K562 (cell line): Measurements from ENCODE around the gene NRXN3. TPM values are rescaled to one million over a fixed set of nuclear protein-coding genes. Genes with fewer than 3 reads are reported as not detected.

ENCODE experiments used
- ATAC-seq: fragments of 200-7000 bp; cut with Tn5 transposase; 3 replicates; pipeline ENCODE4 v1.9.1; 2020; ENCODE audit warnings: moderate library complexity
- BruUV-seq: library from RNA; stranded (reverse); fragments of 400-500 nt; replicated peaks from 2 replicates; lab custom pipeline; 2021; lab: Mats Ljungman, UMichigan
- CTCF ChIA-PET: fragments of 300-600 bp; formaldehyde crosslinking; extraction: SDS; loops from one replicate; lab custom pipeline; 2021; ENCODE audit warnings: low intra/inter-chr PET ratio; lab: Yijun Ruan, JAX
- POLR2A ChIA-PET: fragments of 300-600, 350-650 bp; sonication (Branson Sonifier 250); formaldehyde crosslinking; extraction: SDS; loops from one replicate; lab custom pipeline; 2021; ENCODE audit warnings: antibody characterized with exemption, inconsistent platforms; lab: Yijun Ruan, JAX
- DNase-seq, 4 experiments: peaks; one replicate each; pipeline versions ENCODE4 v3.0.0 to v3.0.0-alpha.2; 2011 to 2018; ENCODE audit warnings: low spot score in 3 of 4, mixed read lengths in 3 of 4; ENCODE audit errors: extremely low read depth in 1 of 4
- FAIRE-seq: peaks from 2 replicates; lab custom pipeline; 2011; peaks lifted over from hg19 to GRCh38; lab: Jason Lieb, UNC
- H2AFZ ChIP-seq: 2 replicates; pipeline ENCODE4 v1.6.0; 2011; ENCODE audit warnings: low read depth, low read length, control low read depth, inconsistent platforms
- H3K27ac ChIP-seq: fragments of 200-600 bp; 3 replicates; pipeline ENCODE4 v1.8.0; 2011; ENCODE audit warnings: low read depth, mild to moderate bottlenecking, control low read depth, inconsistent platforms, low read length, moderate library complexity, mixed read lengths; ENCODE audit errors: extremely low read depth
- H3K27me3 ChIP-seq, 2 experiments: fragments of 300-600 bp in 1 of 2; 2 replicates in 1 of 2; 3 replicates in 1 of 2; pipeline versions ENCODE4 v1.6.0 to v1.8.0; 2011; ENCODE audit warnings: inconsistent platforms in 2 of 2, low read length in 2 of 2, mild to moderate bottlenecking in 1 of 2, mixed read lengths in 1 of 2, moderate library complexity in 1 of 2; ENCODE audit not compliant: control insufficient read depth in 2 of 2, insufficient read depth in 2 of 2
- H3K36me3 ChIP-seq: fragments of 300-600 bp; 3 replicates; pipeline ENCODE4 v1.8.0; 2011; ENCODE audit warnings: mild to moderate bottlenecking, low read length, inconsistent platforms; ENCODE audit not compliant: control insufficient read depth, insufficient read depth
- H3K4me1 ChIP-seq, 2 experiments: fragments of 200-600 bp in 1 of 2; replicated peaks in 1 of 2; 2 replicates in 1 of 2; 3 replicates in 1 of 2; pipeline versions ENCODE4 v1.5.1 to v1.8.0; 2011; ENCODE audit warnings: inconsistent platforms in 2 of 2, low read length in 2 of 2, mild to moderate bottlenecking in 1 of 2, mixed read lengths in 1 of 2, moderate library complexity in 1 of 2; ENCODE audit not compliant: control insufficient read depth in 2 of 2, insufficient read depth in 2 of 2
- H3K4me2 ChIP-seq: 2 replicates; pipeline ENCODE4 v1.6.1; 2011; ENCODE audit warnings: low read length, control low read depth, inconsistent platforms, mixed read lengths; ENCODE audit not compliant: insufficient read depth
- H3K4me3 ChIP-seq: fragments of 200-600 bp; sonication (generic), shearing (Covaris generic); 2 replicates; pipeline ENCODE4 v1.5.1; 2016; ENCODE audit warnings: control low read depth, inconsistent platforms
- H3K79me2 ChIP-seq: fragments of 200-600 bp; 3 replicates; pipeline ENCODE4 v1.8.0; 2011; ENCODE audit warnings: low read length, inconsistent platforms; ENCODE audit not compliant: control insufficient read depth, insufficient read depth
- H3K9ac ChIP-seq, 2 experiments: 2 replicates each; pipeline versions ENCODE4 v1.6.0 to v1.6.1; 2011; ENCODE audit warnings: low read depth in 2 of 2, low read length in 2 of 2, control low read depth in 1 of 2, inconsistent platforms in 1 of 2, mild to moderate bottlenecking in 1 of 2, mixed read lengths in 1 of 2; ENCODE audit not compliant: insufficient read depth in 1 of 2
- H3K9me1 ChIP-seq: one replicate; pipeline ENCODE4 v1.6.0; 2011; ENCODE audit warnings: inconsistent platforms, mild to moderate bottlenecking, low read length, moderate library complexity; ENCODE audit not compliant: control insufficient read depth, insufficient read depth
- H3K9me3 ChIP-seq: replicated peaks from 2 replicates; pipeline ENCODE4 v1.5.1; 2011; ENCODE audit warnings: low read depth, low read length, inconsistent platforms; ENCODE audit not compliant: control insufficient read depth, insufficient read depth
- H4K20me1 ChIP-seq: replicated peaks from 2 replicates; pipeline ENCODE4 v1.6.1; 2011; ENCODE audit warnings: low read length, inconsistent platforms, mixed read lengths; ENCODE audit not compliant: control insufficient read depth, insufficient read depth
- ATF1 ChIP-seq, 2 experiments: fragments of 450-650 bp in 1 of 2; IDR thresholded peaks; 2 replicates each; pipeline ENCODE4 v1.6.1; 2016; ENCODE audit warnings: missing compliant biosample characterization in 1 of 2, missing genetic modification characterization in 1 of 2
- DACH1 ChIP-seq: fragments of 450-650 bp; IDR thresholded peaks from 2 replicates; pipeline ENCODE4 v1.6.1; 2018; ENCODE audit not compliant: partially characterized antibody
- FIP1L1 ChIP-seq: fragments of 200-400 bp; formaldehyde crosslinking; IDR thresholded peaks from 2 replicates; pipeline ENCODE4 v1.6.1; 2018; ENCODE audit warnings: mild to moderate bottlenecking, low read depth, low read length; ENCODE audit not compliant: poor library complexity, severe bottlenecking
- SIN3B ChIP-seq: fragments of 450-650 bp; IDR thresholded peaks from 2 replicates; pipeline ENCODE4 v1.6.1; 2017; ENCODE audit warnings: low read depth, mild to moderate bottlenecking, moderate library complexity
- SOX6 ChIP-seq: fragments of 450-650 bp; IDR thresholded peaks from 2 replicates; pipeline ENCODE4 v1.6.1; 2014; ENCODE audit warnings: mild to moderate bottlenecking
- ZNF121 ChIP-seq: sonication (generic); formaldehyde crosslinking; conservative IDR thresholded peaks from 2 replicates; pipeline ENCODE4 v1.8.0; 2022; ENCODE audit warnings: missing genetic modification reagents
- WGBS: fragments of 100-300 bp; shearing (Covaris generic); methylation state at CpG from one replicate; pipeline ENCODE4 v1.1.6; 2016; ENCODE audit warnings: low coverage, mixed read lengths; ENCODE audit not compliant: insufficient coverage; ENCODE audit errors: missing lambda C conversion rate; 5-methylcytosine and 5-hydroxymethylcytosine counted together
- in situ Hi-C: fragments of 300-500 bp; cut with MboI; formaldehyde crosslinking; loops from 4 replicates; pipeline ENCODE4 v1.15.0; 2018; ENCODE audit warnings: inconsistent platforms, mixed read lengths
- intact Hi-C: fragments of 100-400 bp; cut with micrococcal nuclease; formaldehyde crosslinking; loops from 2 replicates; pipeline ENCODE4 v1.14.2; 2022
- polyA plus RNA-seq, 8 experiments: library from polyadenylated mRNA; depleted of rRNA in 4 of 8; stranded (reverse) in 5 of 8; unstranded in 3 of 8; fragments of >200 nt; fragmentation: Nextera tagmentation in 2 of 8; fragmentation: Illumina TruSeq in 1 of 8; extraction: Ambion mirVana in 2 of 8; extraction: Trizol in 1 of 8; gene quantifications; 2 replicates each; pipeline versions ENCODE4 v1.2.1 to v1.2.3, GENCODE V29; 2011 to 2014; ENCODE audit warnings: inconsistent platforms in 1 of 8, missing spikeins in 1 of 8
- total RNA-seq, 7 experiments: library from RNA; depleted of rRNA in 6 of 7; stranded (reverse); fragments of >200 nt in 6 of 7; fragmentation: Illumina TruSeq in 2 of 7; extraction: Trizol in 2 of 7; gene quantifications; 2 replicates each; pipeline versions ENCODE4 v1.2.1 to v1.2.3, GENCODE V29; 2011 to 2021; ENCODE audit warnings: low replicate concordance in 1 of 7

NRXN3 gene
- total and polyA plus RNA-seq, 9 of the 15 experiments (the other 6 are each of a cell fraction or from before 2014, with no cell fraction given), result 0.09 TPM; not detected in 8

DNA sequence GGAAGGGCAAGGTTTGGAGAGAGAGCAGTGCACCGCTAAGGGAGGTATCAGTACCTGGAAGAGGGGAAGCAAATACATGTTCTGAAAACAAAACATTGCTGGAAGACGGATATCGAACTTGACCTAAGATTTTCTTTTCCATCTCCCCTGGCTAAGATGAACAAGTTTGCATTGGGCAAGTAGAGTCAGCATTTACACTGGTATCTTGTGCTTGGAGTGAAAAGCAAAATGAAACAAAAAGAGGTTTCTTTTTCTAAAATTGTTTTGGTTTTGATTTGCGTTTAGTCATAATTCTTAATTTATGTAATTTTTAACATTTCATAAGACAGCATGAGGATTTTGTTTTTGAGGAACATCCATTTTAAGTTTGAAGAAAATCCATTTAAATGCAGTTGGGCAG is 881.6 kb downstream of the NRXN3 start (continued):
- no peak for TF ChIP-seq ATF1 (CRISPR knock-in tag; IDR thresholded peaks at IDR 0.05)
- no peak for TF ChIP-seq ATF1 (tag; IDR thresholded peaks at IDR 0.05)
- no peak for TF ChIP-seq DACH1

DNA sequence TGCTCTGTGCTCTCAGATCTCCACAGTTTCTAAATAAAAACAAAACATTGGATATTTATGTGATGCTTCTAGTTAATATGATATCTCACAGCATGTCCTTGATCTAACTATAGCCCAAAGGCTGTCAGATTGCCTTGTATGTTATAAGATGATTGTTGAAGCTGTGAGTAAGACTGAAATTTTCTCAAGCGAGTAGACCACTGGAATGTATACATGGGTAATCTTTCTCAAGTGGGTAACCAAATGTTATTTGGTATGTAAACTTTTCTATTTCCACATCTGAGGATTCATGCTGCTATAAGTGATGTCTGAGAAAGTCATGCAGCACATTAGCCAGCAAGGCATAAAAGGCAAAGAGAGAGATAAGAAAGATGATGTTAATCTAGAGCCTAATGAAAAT is 886.7 kb downstream of the NRXN3 start:
- Histone ChIP-seq H3K4me1 (no peaks in the 10 kb centered on the region), H3K27ac (no peak overlapping the region), H3K4me2 (no peak overlapping the region), H3K27me3 (no peaks in the 10 kb centered on the region), H2AFZ (no peak overlapping the region), H3K9me3 (no peaks in the 10 kb centered on the region), H3K9me1 (no peaks in the 10 kb centered on the region), H3K9ac (no peak overlapping the region), H4K20me1 (no peaks in the 10 kb centered on the region), H3K4me3 (no peak overlapping the region), H3K36me3 (no peaks in the 10 kb centered on the region), H3K79me2 (no peaks in the 10 kb centered on the region)
- ATAC-seq (no peak), DNase-seq (no peak), FAIRE-seq (no peak)
- WGBS, result 0% methylated on average over 1 of the region's 1 CpG
- ChIA-PET CTCF (no interaction called here), POLR2A (no interaction called here)
- no TSS peak for BruUV-seq
- TF ChIP-seq SOX6 (no peak), SIN3B (no peak), FIP1L1 (no peak), ZNF121 (CRISPR knock-in tag) (no peak)
- intact Hi-C loops, result no loop called here
- in situ Hi-C loops, result no loop called here
